Stimulated activated naive CD4-positive, alpha-beta T cell treated with Interleukin-2 at 50 U/mL for 16 hours (primary cell): Measurements from ENCODE around the gene DTX4.
A peak's percentile ranks its signal among the peaks of the same experiment; 100 is the strongest.
"Not testable (repeated sequence)": the region's sequence is repeated elsewhere in the genome, so short reads cannot be mapped to it uniquely, and the experiment has no call there.

Experiments
- DNase-seq: peaks from one replicate; lab custom pipeline; 2025; lab: John Stamatoyannopoulos, UW

DTX4 gene

DNA sequence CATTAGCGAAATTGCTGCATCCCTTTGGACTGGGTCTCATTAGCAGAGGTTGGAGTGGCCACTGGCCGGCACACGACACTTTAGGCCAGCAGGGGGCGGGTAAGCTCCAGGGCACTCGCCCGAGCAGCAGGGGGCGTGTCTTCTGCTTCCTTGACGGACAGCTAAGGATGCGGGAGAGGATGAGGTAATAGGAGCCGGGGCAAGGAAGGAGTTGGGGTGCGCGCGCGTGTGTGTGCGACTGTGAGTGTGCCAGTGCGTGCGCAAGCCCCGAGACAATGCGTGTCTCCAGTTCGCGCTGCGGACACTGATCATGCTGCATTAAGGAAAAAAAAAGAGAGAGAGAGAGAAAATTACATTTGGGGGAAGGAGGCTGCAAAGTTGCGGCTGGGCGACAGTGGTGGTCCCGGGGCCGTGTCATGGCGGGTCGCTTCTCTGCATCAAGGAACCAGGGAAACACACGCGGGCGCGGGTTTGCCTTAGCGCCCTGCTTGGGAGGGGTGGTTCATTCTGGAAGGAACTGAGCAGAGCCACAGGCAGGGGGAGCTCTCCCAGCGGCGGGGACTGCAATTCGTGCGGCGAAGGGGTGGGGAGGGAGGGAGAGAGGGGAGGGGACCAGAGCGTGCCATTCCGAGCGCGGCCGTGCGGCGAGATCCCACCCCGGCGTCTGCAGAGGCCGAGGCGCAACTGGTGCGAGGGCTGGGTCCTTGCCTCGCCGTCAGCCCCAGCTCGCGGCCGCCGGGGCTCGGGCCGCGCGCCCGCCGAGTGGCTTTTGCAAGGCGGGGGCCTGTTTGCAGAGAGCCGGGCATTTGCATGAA is at the start of gene DTX4:
TSS of gene DTX4 (plus strand) at position 625 of the 815 bp plus-strand sequence. CDS start 464 bp downstream, outside the sequence.
- DNase-seq = peak; percentile 90

DNA sequence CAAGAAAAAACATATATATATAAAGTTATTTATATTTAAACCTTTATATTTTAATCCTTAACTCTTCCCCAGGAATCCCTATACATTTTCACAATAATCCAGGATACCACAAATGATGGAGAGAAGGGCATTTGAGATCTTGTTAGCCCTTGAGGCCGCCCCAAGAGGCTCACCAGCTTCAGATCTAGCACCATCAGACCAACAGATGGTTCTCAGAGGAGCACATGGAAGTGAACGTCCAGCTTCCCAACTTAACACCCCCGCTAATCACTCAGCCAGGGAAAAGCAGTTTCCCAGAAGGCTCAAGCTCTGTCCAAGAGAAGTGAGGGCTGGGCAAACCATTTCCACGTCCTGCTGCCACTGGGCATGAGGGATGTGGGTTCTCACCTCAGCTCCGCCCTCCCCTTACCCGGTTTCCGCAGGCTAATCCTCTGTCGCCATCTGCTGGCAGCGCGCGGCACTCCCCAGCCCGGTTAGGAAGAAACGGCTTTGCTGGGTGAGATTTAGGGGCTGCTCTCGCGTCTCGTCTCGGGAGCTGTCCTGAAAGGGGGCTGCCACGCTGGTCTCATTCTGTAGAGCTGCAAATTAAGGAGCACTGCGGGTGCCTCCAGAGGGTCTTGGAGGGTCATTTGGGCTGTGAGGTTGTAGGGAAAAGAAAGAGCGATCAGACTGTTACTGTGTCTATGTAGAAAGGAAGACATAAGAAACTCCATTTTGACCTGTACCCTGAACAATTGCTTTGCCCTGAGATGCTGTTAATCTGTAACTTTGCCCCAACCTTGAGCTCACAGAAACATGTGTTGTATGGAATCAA is 36.1 kb upstream of the DTX4 start:
- DNase-seq = peak; percentile 83

DNA sequence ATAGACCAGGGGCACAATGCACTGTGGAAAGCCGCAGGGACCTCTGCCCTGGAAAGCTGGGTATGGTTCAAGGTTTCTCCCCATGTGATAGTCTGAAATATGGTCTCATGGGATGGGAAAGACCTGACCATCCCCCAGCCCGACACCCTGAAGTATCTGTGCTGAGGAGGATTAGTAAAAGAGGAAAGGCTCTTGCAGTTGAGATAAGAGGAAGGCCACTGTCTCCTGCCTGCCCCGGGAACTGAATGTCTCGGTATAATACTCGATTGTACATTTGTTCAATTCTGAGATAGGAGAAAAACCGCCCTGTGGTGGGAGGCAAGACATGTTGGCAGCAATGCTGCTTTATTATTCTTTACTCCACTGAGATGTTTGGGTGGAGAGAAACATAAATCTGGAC is 35.4 kb upstream of the DTX4 start:
- DNase-seq = not testable (repeated sequence)

DNA sequence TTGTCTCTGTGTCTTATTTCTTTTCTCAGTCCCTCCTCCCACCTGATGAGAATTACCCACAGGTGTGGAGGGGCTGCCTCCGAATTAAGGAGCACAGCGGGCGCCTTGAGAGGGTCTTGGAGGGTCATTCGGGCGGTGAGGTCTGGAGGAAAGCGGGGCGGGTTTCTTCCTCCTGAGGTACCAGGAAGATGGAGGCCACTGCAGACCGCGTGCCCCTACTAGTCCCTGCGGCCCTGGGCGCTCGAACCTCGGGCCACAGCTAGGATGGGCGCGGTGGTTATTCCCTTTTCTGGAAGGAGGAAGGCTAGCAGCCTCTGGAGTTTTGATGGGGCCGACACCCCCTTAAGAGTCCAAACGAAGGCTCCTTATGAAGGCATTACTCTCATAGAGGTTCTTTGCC is 34.7 kb upstream of the DTX4 start:
- no peak for DNase-seq

DNA sequence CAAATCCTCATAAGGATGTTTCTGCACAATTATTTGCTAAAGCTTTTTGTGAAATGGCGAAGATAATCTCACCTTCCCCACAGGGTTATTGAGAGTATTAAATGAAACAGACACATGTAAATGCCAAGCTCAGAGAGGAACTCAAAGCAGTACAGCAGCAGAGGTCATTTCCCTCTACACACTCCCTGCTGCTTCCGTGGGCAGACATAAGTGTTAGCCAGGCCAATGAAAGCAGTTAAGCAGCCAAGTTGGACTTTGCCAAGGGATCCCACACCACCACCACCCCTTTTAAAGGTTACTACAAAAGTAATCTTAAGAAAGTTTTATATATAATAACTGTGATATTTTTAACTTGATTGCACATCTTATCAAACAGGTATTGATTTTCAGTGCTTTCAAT is 33.3 kb upstream of the DTX4 start:
- no peak for DNase-seq

DNA sequence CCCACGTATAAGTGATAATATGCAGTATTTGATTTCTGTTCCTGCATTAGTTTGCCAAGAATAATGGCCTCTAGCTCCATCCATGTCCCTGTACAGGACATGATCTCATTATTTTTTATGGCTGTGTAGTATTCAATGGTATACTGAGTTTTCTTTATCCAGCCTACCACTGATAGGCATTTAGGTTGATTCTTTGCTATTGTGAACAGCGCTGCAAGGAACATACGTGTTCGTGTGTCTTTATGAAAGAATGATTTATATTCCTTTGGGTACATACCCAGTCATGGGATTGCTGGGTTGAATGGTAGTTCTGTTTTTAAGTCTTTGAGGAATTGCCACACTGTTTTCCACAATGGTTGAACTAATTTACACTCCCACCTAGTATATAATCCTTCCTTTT is 30.7 kb upstream of the DTX4 start:
- no peak for DNase-seq

DNA sequence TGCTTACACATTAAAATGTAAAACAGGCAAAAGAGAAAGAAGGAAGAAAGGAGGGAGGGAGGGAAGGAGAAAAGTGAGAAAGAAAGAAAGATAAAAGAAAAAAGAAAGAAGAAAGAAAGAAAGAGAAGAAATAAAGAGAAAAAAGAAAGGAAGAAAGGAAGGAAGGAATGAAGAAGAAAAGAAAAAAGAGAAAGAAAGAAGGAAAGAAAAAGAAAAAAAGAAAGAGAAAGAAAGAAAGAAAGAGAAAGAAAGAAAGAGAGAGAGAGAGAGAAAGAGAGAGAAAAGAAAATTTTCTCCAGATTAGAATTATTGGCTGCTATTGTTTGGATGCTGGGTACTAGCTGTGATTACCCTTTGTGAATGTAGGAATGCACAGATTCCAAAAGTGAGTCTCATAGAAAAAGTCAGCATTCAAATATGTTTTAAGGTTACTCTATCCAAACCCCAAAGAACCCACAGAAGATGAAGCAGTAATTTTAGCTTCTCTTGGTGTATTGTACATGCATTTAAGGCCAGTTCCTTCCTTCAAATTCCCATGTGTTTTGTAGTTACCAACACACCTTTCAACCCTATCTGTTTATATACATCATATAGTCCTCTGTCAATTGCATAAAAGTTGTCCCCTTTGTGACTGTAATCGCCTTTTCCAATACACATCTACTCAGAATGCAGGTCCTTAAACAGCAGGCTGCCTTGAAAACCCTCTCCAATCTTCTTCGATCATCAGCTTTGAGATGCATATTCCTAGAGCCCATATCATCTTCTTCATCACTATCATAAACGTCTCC is 30.1 kb upstream of the DTX4 start:
- no peak for DNase-seq

DNA sequence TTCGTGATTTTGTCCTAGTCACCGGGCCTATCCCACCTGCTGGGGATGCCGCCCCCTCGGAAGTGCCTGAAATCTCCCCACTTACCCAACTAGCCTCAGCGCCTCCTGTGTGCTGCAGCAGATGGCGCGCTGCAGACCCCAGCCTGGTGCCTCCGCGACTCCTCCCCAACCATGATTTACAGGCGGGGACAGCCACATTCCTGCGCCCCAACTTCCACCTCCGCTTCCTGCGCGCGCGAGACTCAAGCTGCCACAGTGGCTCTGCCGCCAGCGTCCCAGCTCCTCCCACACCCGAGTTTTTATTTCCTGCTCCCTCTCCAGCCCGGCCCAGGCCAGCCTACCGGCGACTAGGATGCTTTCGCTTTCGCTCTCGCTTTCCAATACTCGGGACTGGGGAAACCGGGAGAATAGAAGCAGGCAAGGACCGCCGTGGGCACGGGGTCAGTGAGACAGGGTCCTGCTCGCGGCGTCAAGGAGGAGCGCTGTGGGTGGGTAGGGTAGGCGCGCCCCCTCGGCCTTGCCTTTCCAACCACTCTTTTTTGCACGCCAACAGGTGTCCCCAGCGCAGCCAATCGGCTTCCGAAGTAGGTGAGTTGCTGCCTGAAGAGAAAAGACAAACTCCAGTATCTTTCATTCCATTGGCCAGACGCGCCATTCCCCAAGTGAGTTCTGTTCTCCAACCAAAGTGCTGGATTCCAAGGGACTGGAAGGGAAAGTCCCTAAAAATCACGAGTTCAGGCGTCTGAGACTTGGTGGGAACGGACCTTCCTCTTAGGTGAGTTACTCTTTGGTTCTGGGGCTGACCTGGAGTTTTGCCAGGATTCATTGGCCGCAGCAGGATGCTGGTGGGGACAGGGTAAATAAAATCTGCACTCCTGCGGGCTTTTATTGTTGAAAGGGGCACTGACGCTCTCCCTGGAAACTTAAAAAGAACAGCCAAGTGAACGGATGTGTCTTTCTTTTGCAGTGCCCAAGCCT is 29.1 kb upstream of the DTX4 start, which contains the start of gene FAM111A:
TSS of gene FAM111A (plus strand) at position 327 of the 978 bp plus-strand sequence. CDS start 6,017 bp downstream, outside the sequence.
- DNase-seq = peak; percentile 81

DNA sequence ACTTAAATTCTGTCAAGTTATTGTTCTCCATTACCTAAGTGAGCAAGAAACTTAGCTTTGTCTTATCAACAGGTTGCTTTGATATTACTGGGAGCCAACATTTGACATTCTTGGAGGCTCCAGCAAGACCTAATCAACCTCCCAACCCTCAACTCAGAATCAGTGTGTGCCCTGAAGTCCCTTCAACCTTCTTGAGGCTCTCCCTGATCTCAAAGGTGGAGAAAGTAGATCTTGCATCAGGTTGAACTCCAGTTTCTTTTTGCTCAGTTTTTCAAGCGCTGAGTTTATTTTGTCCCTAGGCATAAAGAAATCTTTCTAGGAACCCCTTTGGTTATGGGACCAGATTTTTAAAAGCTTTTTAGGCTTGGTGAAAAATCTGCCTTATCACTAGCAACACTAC is 27.8 kb upstream of the DTX4 start:
- DNase-seq = no peak

DNA sequence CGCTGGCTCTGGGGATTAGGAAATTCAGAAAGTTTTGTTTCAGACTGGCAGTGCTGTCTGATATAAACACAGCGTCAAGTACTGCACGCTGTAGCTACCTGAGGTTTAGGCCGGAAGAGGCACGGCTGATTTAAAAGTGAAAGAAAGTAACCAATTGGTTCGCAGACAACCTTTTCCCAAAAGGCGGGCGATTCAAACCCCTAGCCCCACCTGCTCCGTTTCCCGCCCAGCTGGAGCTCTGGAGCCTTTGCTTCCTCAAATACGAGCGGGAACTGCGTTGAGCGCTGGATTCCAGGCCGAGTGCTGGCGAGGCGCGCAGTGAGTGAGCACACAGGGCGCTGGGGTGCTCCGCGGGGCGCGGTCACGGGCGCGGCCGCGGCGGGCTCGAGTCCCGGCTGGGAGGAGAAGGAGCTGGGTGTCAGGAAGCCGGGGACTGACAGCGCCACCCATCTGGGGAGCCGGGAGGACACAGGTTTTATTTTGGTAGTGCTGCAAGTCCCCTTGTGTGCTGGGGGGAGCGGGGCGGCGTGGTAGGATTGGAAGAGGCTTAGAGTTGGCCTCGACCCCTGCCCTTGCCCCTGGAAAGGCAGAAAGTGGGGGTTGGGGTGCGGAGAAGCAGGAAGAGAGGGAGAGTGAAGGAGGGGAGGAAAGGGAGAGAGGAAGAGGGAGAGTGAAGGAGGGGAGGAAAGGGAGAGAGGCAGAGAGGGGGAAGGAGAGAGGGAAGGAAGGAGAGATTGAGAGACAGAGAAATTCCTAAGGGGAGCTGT is 27.2 kb upstream of the DTX4 start:
- peak; percentile 53 for DNase-seq

DNA sequence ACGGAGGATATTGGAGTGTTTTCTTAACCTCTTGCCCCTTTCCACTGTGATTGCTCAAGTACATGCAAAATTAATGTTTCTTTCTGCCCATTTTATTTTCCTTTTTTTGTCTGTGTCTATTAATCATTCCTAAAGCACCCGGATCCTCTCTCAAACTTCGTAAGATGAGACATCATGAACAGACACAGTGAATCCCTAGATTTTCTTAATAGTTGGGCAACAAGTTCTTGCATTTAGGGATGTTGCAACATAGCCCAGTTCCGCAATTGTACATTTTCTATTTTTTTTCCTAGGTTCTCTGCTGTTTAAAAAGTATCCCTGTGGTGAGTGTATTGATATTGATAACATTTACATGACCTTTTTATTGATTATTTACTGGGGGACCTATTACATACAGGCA is 26.4 kb upstream of the DTX4 start:
- no peak for DNase-seq

DNA sequence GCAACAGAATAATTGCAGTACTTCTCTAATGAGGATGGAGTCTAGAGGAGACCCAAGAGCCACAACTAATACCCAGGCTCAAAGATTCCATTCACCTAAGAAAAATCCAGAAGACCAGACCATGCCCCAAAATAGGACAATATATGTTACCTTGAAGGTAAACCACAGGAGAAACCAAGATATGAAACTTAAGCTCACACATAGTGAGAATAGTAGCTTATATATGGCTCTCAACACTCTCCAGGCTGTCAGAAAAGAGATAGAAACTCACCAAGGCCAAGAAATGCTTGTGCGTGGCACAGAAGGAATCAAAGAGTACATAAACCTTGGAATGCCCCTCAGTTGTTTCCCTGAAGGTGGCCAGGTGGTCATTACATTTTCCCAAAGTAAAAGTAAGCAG is 20.2 kb upstream of the DTX4 start:
- DNase-seq = no peak

DNA sequence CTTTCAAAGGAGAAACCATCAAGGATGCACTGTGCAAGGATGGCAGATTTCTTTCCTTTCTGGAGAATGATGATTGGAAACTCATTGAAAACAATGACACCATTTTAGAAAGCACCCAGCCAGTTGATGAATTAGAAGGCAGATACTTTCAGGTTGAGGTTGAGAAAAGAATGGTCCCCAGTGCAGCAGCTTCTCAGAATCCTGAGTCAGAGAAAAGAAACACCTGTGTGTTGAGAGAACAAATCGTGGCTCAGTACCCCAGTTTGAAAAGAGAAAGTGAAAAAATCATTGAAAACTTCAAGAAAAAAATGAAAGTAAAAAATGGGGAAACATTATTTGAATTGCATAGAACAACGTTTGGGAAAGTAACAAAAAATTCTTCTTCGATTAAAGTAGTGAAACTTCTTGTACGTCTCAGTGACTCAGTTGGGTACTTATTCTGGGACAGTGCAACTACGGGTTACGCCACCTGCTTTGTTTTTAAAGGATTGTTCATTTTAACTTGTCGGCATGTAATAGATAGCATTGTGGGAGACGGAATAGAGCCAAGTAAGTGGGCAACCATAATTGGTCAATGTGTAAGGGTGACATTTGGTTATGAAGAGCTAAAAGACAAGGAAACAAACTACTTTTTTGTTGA is 19.5 kb upstream of the DTX4 start:
- DNase-seq = peak; percentile 14

DNA sequence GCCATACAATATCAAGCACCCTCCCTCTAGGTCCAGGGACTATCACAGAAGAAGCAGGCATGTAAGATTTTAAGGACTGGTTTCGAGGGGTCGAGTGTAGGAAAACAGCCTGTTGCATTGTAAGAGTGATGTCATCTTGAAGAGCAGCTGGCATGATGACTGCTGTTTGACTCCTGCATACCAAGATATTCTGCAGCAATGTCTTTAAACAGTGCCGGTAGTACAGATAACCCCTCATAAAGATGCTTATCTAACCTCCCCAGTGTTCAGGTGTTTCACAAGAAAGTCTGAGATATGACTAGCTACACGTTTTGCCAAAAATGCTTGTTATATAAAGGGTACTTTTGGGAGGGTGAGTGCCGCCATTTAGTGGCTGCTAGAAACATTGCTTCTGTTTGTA is 17.3 kb upstream of the DTX4 start:
- DNase-seq = no peak

DNA sequence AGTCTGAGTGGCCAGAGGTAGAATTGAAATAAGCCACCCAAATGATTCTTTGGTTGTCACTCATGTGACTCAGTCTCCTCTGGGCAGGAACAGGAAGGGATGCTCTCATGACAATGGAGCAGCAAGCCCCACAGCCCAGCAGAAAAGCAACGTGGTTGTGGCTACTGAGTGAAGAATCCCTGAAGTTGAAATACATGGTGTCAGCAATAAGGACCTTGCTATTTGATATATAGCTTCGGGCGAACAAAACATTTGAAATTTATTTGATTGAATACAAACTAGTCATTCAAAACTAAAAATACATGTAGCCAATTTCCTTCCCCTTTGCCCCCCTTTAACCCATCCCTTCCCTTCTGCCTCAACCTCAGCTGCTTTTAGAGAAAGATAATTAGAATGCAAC is 14.5 kb upstream of the DTX4 start:
- DNase-seq = no peak

DNA sequence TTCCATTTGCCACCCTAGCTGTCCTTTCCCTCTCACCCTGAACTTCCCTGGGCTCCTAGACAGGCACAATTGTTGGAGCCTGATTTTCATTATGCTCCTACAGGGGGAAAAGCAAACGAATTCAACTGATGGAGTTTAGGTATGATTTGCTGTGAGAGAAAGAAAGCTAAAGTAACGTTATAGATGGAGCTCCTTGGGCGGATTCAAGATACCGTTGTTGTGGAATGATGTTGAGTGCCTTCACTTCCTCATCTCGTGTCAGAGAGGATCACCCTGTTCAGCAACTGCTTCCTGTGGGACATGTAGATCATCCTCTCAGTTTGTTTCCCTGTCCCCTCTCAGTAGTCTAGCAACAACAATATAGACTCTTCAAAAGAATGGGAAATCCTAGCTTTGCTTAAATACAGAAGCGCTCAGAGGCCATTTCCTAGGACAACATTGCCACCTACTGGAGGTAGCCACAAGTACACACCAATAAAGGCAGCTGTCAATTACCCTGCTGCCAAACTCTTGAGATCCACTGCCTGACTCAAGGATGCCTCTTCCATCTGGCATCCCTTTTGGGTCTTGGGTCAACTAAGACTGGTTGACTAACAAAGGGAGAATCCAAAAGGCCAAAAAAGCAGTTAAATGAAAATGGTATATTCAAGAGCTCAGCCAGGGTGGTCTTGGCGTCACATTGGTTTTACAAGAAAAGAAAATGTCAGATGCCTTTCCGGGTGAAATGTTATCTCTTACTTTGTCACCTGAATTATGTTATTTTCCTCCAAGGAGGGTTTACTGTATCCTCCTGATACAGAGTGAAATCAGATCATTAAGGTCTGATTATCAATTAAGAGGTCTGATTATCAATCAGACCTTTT is 13.5 kb upstream of the DTX4 start:
- DNase-seq = peak; percentile 44

DNA sequence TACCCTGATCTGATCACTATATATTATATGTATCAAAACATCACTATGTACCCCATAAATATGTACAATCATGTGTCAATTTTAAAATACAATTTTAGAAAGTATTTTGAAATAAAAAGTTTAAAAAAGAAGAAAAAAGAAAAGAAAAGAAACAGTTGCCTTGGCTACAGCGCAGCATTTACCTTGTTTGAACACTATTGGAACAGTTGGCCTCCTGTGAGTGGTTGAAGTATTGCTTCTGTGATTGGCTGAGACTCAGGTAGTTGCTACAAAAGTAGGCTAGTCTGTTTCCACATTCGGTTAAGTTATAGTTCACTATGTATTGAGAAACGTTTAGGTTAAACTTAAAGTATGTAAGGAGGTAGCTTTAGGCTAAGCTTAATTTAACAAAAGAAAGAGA is 7.9 kb upstream of the DTX4 start:
- DNase-seq = no peak

DNA sequence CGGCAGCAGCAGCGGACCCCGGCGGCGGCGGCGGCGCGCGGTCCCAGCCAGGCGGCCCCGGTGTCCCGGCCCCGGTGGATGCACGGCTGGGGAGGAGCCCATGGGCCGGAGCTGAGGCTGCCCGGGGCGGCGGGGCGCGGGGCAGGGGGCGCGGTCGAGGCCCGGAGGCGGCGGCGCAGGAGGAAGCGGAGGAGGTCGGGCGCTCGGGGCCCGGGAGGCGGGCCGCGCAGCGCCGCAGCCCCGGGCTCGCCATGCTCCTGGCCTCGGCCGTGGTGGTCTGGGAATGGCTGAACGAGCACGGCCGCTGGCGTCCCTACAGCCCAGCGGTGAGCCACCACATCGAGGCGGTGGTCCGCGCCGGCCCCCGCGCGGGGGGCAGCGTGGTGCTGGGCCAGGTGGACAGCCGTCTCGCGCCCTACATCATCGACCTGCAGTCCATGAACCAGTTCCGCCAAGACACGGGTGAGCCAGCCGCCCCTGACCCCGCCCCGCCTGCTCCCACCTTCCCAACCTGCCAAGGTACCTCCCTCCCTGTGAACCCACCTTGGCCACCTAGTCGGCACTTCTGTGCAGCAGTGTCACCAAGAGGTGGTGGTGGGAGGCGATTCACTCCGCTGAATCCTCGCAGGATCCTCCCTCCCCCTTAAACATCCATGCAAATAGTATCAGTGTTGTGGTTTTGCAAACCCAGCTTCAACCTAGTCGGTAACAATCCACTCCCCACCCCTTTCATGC is 580 bp downstream of the DTX4 start:
- no peak for DNase-seq
